NCI-H2196 (cell line): Measurements from ENCODE around the gene LIN9.
"Not testable (repeated sequence)": the region's sequence is repeated elsewhere in the genome, so short reads cannot be mapped to it uniquely, and the experiment has no call there.

ENCODE experiments used
- DNase-seq: peaks from one replicate; lab custom pipeline; 2025; ENCODE audit not compliant: unreplicated experiment; lab: John Stamatoyannopoulos, UW

Gene LIN9

GRCh38 chr1:226215239-226215638 lies 93.7 kb downstream of the LIN9 start:
- no peak for DNase-seq

GRCh38 chr1:226212545-226212944 lies 96.4 kb downstream of the LIN9 start:
- DNase-seq, result no peak

GRCh38 chr1:226211181-226211821 lies 97.7 kb downstream of the LIN9 start:
- no peak for DNase-seq

GRCh38 chr1:226210571-226211176 lies 98.3 kb downstream of the LIN9 start:
- DNase-seq, result no peak

- DNase-seq, result no peak
Measured at GRCh38 chr1:226209307-226210059, 99.5 kb downstream of the LIN9 start.

DNA sequence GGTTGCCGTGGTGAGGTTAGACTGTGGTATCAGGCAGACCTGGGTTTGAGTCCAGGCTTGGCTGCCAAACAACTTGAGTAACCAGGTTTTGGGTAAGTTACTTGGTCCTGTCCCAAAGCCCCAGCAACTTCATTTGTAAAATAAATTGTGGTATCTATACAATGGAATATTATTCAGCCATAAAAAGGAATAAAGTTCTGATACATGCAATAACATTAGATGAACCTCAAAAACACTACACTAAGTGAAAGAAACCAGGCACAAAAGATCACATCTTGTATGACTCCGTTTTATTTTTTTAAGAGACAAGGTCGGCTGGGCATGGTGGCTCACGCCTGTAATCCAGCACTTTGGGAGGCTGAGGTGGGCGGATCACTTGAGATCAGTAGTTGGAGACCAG lies 101.9 kb downstream of the LIN9 start:
- DNase-seq, result no peak

DNA sequence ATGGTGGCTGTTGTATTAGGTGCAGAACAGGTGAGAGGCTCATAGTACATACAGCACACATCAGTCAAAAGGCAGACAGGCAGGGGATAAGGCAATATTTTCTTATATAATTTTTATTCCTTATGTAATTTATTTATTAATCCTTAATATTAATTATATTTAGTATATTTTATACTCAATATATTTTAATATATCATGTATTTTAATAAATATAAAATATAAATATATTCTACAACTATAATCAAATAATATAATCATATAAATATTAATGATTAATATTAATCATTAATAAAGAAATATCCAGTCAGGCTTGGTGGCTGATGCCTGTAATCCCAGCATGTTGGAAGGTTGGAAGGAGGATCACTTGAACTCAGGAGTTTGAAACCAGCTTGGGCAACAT lies 104.8 kb downstream of the LIN9 start:
- no peak for DNase-seq

GRCh38 chr1:226203655-226204054 lies 105.3 kb downstream of the LIN9 start:
- no peak for DNase-seq

DNA sequence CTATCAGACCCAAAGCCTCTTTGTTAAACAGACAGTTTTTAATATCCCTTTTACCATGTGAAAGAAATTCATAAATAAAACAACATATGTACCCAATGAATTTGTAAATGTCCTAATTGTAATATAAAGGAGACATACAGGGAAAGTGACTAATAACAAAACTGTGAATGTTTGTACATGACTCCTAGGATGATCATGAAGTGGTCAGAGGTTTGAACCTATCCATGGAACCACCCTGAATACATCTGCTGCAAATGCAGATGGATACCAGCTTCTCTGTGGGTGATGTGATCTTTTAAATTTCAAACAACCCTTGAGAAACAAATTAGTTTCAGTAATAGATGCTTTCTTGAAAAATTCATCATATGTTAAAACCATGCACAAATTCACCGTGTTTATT lies 105.7 kb downstream of the LIN9 start:
- DNase-seq, result no peak

GRCh38 chr1:226202666-226203065 lies 106.3 kb downstream of the LIN9 start:
- DNase-seq, result not testable (repeated sequence)

- no peak for DNase-seq
Measured at GRCh38 chr1:226202246-226202645, 106.7 kb downstream of the LIN9 start.

DNA sequence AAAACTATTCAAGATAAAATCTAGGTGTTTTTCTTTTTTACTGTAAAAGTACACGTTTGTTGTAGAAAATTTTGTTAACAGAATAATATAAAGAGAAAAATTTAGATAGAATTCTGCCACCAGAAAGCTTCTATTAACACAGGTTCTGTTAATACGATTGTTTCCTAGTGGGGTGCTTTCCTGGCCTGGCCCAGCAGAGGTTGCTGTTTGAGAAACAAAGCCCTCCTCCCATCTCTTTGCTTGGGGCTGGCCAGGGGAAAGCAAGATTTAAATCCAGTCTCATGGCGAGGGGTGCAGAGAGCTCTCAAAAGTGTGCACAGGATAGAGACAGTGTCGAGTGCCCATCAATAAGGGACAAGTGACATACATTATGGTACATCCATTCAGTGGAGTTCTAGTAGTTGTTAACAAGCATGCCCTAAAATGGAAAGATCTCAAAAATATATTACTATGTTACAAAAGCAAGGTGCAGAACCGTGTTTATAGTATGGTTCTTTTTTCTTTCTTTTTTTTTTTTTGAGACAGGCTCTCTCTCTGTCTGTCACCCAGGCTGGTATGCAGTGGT lies 107.9 kb downstream of the LIN9 start:
- no peak for DNase-seq

DNA sequence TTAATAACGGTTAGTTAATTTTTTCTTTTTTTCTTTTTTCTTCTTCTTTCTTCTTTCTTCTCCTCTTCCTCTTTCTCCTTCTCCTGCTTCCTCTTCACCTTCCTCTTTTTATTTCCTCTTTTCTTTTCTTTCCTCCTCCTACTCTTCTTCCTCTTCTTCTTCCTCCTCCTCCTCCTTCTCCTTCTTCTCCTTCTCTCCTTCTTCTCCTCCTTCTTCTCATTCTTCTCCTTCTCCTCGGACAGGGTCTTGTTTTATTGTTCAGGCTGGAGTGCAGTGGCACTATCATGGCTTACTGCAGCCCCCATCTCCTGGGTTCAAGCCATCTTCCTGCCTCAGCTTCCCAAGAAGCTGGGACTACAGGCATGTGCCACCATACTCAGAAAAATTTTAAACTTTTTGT lies 109.0 kb downstream of the LIN9 start:
- DNase-seq, result no peak

DNA sequence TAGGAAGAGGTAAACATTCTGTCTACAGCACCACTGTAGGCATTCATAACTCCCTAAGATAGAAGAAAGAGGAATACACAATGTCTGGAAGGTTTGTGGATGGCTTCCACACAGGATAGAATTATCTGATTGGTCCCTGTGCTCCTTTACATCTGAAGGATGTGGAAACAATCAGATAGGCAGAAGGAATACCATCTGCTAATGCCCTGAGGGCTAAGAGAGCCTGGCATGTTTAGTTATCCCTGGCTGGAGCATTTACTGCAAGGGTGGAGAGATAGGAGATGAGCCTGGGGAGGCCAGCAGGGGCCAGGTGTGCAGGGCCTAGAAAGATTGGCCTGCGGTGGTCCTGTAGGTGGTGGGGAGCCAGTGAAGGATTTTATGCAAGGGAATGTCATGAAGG lies 113.8 kb downstream of the LIN9 start:
- DNase-seq, result no peak

DNA sequence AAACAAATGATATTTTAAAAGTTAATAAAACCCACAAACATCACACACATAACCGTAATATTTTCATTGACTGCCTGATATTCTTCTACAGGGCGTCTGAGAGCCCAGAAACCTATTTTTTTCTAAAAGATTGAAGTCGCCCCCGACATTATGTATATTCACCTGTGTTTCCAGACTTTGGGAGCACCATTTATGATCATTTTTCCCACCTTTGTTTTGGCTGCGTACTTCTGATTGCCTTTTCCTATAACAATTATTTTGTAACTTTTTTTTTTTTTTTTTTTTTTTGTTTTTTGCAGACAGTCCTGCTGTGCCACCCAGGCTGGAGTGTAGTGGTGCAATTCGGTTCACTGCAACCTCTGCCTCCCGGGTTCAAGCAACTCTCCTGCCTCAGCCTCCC lies 121.6 kb downstream of the LIN9 start:
- no peak for DNase-seq

DNA sequence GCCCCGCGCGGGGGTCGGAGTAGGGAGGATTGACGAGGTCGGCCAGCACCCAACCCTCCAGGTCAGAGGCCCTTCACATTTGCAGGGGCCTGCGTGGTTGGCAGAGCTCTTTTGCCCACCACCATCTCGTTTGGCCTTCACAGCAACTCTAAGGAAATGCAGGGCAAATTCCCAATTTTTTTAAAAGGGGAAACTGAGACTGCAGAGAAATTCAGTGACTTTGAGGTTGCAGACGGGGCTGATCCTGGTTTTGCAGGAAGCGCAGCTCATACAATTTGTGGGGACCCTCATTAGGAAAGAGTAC lies 122.0 kb downstream of the LIN9 start:
- DNase-seq, result no peak

DNA sequence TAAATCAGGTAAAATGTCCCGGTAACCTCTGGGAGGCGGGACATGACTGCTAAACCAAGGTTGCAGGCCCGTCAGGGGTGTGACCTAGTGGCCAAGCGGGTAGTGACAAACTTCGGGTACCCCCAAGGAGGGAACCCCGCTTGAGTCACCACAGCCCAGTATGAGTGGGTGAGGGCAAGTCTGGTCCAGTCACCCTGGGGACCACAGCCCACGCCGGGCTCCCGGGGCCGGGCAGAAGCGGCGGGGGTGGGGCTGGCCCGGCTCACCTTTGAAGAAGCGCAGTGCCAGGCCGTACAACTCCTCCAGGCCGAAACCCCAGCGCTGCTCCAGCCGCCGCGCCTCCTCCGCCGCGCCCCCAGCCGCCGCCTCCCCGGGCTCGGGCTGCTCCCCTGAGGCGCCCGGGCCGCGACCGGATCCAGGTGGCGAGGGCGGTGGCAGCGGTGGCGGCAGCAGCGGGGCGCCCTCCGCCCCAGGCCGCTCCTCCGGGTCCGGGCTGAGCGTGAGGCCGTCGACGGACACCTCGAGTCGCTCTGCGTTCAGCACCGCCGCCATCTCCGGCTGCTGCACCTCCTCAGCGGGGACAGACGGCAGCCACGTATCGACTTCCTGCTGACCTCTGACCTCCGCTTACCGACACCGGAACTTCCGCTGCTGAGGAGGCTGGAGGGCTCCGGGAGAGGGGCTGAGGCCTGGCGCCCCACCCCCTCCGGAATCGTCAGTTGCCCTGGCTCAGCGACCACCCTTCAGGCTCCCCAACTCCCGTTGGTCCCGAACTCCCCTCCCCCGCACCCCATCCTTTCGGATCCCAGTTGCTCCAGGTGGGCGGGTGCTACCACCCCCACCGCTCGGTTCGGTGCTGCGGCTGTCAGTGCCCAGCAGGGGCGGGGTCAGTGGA lies 122.6 kb downstream of the LIN9 start, which contains the start of gene ACBD3:
TSS of gene ACBD3 (minus strand) at position 618 of the 895 bp plus-strand sequence. CDS start at position 552, 66 bp downstream.
- DNase-seq, result peak; percentile 83

- no peak for DNase-seq
Measured at GRCh38 chr1:226185141-226186036, 123.6 kb downstream of the LIN9 start.

DNA sequence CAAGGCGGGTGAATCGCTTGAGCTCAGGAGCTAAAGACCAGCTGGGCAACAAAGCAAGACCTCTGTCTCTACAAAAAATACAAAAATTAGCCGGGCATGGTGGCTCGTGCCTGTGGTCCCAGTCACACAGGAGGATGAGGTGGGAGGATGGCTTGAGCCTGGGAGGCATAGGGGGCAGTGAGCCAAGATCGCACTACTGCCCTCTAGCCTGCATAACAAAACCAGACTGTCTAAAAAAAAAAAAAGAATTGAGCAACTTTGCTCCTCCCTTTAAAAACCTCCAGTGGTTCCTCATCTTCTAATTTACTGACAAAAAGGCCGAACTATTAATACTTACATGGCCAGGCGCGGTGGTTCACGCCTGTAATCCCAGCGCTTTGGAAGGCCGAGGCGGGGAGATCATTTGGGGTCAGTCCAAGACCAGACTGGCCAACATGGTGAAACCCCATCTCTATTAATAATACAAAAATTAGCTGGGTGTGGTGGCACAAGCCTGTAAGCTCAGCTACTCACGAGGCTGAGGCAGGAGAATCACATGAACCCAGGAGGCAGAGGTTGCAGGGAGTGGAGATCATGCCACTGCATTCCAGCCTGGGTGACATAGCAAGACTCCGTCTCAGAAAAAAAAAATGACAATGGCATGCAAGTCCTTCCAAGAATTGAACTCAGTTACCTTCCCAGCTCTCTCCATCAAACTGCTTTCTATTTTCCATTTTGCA lies 126.8 kb downstream of the LIN9 start:
- DNase-seq, result no peak
